ENCODE results near the gene ZNF497. TPM values are rescaled to one million over a fixed set of nuclear protein-coding genes. Genes with fewer than 3 reads are reported as not detected.

Gene ZNF497
- total and polyA plus RNA-seq, 2 of the 13 experiments (the other 11 are each of a cell fraction or from before 2014, with no cell fraction given) = 1.5 to 1.9 TPM

GRCh38 chr19:58400916-58401839 is 38.6 kb upstream of the ZNF497 start (continued):
- 0 out of 2 replicates have a peak, but pooled peaks have one; percentile 72 for TF ChIP-seq E2F5 (CRISPR knock-in tag; conservative IDR thresholded peaks at IDR 0.05)
- TF ChIP-seq UBTF (CRISPR knock-in tag; IDR thresholded peaks at IDR 0.05) = peak; percentile 44; the same call in 1 of the 2 replicates
- TF ChIP-seq ZNF138 (CRISPR knock-in tag; IDR thresholded peaks at IDR 0.05; ENCODE audit: low read depth) = peak; percentile 60; the same call in 1 of the 2 replicates
- TF ChIP-seq THRA (CRISPR knock-in tag; IDR thresholded peaks at IDR 0.05; ENCODE audit: borderline replicate concordance) = 0 out of 2 replicates have a peak, but pooled peaks have one; percentile 13
- TF ChIP-seq MAZ (IDR thresholded peaks at IDR 0.05; ENCODE audit: borderline replicate concordance, low read depth, low read length) = peak; percentile 61; the same call in 1 of the 2 replicates
- peak; percentile 51; the same call in 1 of the 2 replicates for TF ChIP-seq MAZ (CRISPR knock-in tag; IDR thresholded peaks at IDR 0.05; ENCODE audit: low read depth)
- TF ChIP-seq CSRNP2 (CRISPR knock-in tag; conservative IDR thresholded peaks at IDR 0.05; ENCODE audit: low read depth) = no peak
- 0 out of 2 replicates have a peak, but pooled peaks have one; percentile 40 for TF ChIP-seq FOXA3 (CRISPR knock-in tag; IDR thresholded peaks at IDR 0.05)
- 0 out of 2 replicates have a peak, but pooled peaks have one; percentile 63 for TF ChIP-seq ZSCAN31 (CRISPR knock-in tag; IDR thresholded peaks at IDR 0.05; ENCODE audit: low read depth)
- peak; percentile 57; the same call in 1 of the 2 replicates for TF ChIP-seq ZSCAN25 (CRISPR knock-in tag; IDR thresholded peaks at IDR 0.05)
- 0 out of 2 replicates have a peak, but pooled peaks have one; percentile 38 for TF ChIP-seq ZNF430 (CRISPR knock-in tag; IDR thresholded peaks at IDR 0.05)
- no peak; the same call in 1 of the 2 replicates for TF ChIP-seq ZNF224 (CRISPR knock-in tag; IDR thresholded peaks at IDR 0.05)
- TF ChIP-seq CTCF (CRISPR knock-in tag; IDR thresholded peaks at IDR 0.05) = 0 out of 2 replicates have a peak, but pooled peaks have one; percentile 2
- TF ChIP-seq THAP7 (CRISPR knock-in tag; IDR thresholded peaks at IDR 0.05) = peak; percentile 35; the same call in 1 of the 2 replicates
- TF ChIP-seq SNAI1 (CRISPR knock-in tag; IDR thresholded peaks at IDR 0.05; ENCODE audit: borderline replicate concordance) = no peak
- TF ChIP-seq ZNF557 (CRISPR knock-in tag; IDR thresholded peaks at IDR 0.05) = no peak
- TF ChIP-seq SRF (IDR thresholded peaks at IDR 0.05; ENCODE audit: low read depth, low read length) = no peak
